GM10248 (cell line): ENCODE results near the gene MBL2.

Source experiments
- CTCF ChIA-PET: fragments of 300-600 bp; sonication (Branson Sonifier 250); formaldehyde crosslinking; extraction: SDS; loops from one replicate; lab custom pipeline; 2021; ENCODE audit warnings: antibody characterized with exemption; lab: Yijun Ruan, JAX
- POLR2A ChIA-PET: fragments of 350-650 bp; sonication (Branson Sonifier 250); formaldehyde crosslinking; extraction: SDS; loops from one replicate; lab custom pipeline; 2020; ENCODE audit warnings: antibody characterized with exemption; lab: Yijun Ruan, JAX
- DNase-seq: peaks from one replicate; pipeline ENCODE4 v3.0.0; 2012; ENCODE audit errors: extremely low spot score
- TF ChIP-seq, protein P1 (sequence below): IDR thresholded peaks from 2 replicates; pipeline ENCODE4 v1.5.1; 2012; ENCODE audit warnings: mild to moderate bottlenecking, low read depth; ENCODE audit errors: extremely low read depth, missing control alignments, control extremely low read depth

Gene MBL2

DNA sequence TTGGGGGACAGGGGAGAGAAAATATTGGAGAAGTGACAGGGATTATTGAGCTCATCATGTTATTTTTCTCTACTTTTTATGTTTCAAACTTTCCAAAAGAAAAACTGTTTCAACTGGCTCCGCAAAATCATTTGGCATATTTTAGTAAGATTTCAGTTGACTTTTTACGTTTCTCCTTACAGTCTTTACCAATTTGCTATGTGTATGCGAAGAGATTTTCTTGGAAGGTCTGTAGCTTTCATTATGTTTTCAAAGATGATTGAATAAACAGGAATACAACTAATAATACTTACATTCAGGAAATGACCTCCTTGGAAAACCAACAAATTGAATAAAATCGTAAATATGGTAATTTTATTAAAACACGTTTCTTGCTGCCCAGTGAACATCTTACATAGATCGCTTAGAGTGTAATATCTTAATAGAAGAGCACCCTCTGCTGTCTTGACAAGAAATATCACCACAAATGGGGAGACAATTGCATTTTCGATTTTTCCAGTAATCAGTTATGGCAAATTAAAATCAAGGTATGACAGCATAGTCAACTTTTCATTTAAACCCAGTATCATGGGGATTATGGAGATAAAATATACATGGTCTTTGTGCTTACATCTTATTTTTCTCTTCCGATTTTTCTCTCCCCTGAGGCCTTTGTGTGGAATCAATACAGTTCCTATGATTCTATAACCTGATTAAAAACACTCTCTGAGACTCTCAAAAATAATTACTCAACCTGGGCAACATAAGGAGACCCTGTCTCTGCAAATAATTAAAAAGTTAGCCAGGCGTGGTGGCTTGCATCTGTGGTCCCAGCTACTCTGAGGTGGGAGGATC lies 43.1 kb downstream of the MBL2 start:
- TF ChIP-seq, protein P1, sequence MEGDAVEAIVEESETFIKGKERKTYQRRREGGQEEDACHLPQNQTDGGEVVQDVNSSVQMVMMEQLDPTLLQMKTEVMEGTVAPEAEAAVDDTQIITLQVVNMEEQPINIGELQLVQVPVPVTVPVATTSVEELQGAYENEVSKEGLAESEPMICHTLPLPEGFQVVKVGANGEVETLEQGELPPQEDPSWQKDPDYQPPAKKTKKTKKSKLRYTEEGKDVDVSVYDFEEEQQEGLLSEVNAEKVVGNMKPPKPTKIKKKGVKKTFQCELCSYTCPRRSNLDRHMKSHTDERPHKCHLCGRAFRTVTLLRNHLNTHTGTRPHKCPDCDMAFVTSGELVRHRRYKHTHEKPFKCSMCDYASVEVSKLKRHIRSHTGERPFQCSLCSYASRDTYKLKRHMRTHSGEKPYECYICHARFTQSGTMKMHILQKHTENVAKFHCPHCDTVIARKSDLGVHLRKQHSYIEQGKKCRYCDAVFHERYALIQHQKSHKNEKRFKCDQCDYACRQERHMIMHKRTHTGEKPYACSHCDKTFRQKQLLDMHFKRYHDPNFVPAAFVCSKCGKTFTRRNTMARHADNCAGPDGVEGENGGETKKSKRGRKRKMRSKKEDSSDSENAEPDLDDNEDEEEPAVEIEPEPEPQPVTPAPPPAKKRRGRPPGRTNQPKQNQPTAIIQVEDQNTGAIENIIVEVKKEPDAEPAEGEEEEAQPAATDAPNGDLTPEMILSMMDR: peak; percentile 31
- POLR2A ChIA-PET: no interaction called here
- CTCF ChIA-PET: interaction anchor here (0.7 to 3.9 kb wide), 7 partner anchors 11 to 92 kb away, joined by 3 to 73 read pairs (median 4); no protein-coding TSS in a partner anchor
- DNase-seq: peak; percentile 33

- DNase-seq: no peak
- ChIA-PET POLR2A (no interaction called here), CTCF (no interaction called here)
- TF ChIP-seq, protein P1: no peak
These were observed 52.6 kb downstream of the MBL2 start for GRCh38 chr10:52720018-52720417.
